Glutamatergic neuron (in vitro differentiated cells): Measurements from ENCODE around the gene LRP1. TPM values are rescaled to one million over a fixed set of nuclear protein-coding genes. Genes with fewer than 3 reads are reported as not detected.

Experiments used
- DNase-seq: peaks from one replicate; pipeline ENCODE4 v3.0.0; 2022
- H3K27ac Mint-ChIP-seq: one replicate; pipeline ENCODE4 v1.8.0; 2020; ENCODE audit warnings: mild to moderate bottlenecking, mixed read lengths, inconsistent platforms; ENCODE audit not compliant: unreplicated experiment
- H3K27me3 Mint-ChIP-seq: one replicate; pipeline ENCODE4 v1.8.0; 2020; ENCODE audit warnings: mild to moderate bottlenecking, moderate library complexity, mixed read lengths, inconsistent platforms; ENCODE audit not compliant: unreplicated experiment
- H3K36me3 Mint-ChIP-seq: one replicate; pipeline ENCODE4 v1.8.0; 2020; ENCODE audit warnings: mild to moderate bottlenecking, mixed read lengths, inconsistent platforms; ENCODE audit not compliant: unreplicated experiment
- H3K4me1 Mint-ChIP-seq: one replicate; pipeline ENCODE4 v1.8.0; 2020; ENCODE audit warnings: mild to moderate bottlenecking, low read depth, mixed read lengths, inconsistent platforms; ENCODE audit not compliant: unreplicated experiment
- H3K4me3 Mint-ChIP-seq: one replicate; pipeline ENCODE4 v1.8.0; 2020; ENCODE audit warnings: mild to moderate bottlenecking, mixed read lengths, inconsistent platforms; ENCODE audit not compliant: unreplicated experiment
- H3K9me3 Mint-ChIP-seq: one replicate; pipeline ENCODE4 v1.8.0; 2020; ENCODE audit warnings: mild to moderate bottlenecking, moderate library complexity, mixed read lengths, inconsistent platforms; ENCODE audit not compliant: unreplicated experiment
- total RNA-seq: library from RNA; stranded (reverse); fragmentation: NEBNext Ultra II Directional; extraction: Animal tissue kit (Norgen Biotek cat#: 25700); gene quantifications from one replicate; pipeline ENCODE4 v1.2.1, GENCODE V29; 2021; ENCODE audit not compliant: unreplicated experiment
- TF ChIP-seq, protein P1 (sequence below): fragments of 200-600 bp; sonication (generic); IDR thresholded peaks from one replicate; pipeline ENCODE4 v1.5.0; 2021; ENCODE audit not compliant: partially characterized antibody, unreplicated experiment

Gene LRP1
- total RNA-seq, 1 donor from 2014 or later = 125 TPM

DNA sequence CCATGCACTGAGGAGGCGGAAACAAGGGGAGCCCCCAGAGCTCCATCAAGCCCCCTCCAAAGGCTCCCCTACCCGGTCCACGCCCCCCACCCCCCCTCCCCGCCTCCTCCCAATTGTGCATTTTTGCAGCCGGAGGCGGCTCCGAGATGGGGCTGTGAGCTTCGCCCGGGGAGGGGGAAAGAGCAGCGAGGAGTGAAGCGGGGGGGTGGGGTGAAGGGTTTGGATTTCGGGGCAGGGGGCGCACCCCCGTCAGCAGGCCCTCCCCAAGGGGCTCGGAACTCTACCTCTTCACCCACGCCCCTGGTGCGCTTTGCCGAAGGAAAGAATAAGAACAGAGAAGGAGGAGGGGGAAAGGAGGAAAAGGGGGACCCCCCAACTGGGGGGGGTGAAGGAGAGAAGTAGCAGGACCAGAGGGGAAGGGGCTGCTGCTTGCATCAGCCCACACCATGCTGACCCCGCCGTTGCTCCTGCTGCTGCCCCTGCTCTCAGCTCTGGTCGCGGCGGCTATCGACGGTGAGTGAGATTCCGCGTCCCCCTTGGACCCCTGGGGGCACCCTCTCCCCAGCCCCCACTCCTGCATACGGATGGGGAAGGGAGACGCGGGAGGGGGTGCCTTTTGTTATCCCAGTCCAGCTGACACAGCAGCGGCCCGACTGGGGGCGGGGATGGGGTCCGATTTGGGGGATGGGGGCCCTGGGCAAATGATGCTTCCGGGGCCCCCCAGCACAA is 400 bp downstream of the LRP1 start:
- TF ChIP-seq, protein P1, sequence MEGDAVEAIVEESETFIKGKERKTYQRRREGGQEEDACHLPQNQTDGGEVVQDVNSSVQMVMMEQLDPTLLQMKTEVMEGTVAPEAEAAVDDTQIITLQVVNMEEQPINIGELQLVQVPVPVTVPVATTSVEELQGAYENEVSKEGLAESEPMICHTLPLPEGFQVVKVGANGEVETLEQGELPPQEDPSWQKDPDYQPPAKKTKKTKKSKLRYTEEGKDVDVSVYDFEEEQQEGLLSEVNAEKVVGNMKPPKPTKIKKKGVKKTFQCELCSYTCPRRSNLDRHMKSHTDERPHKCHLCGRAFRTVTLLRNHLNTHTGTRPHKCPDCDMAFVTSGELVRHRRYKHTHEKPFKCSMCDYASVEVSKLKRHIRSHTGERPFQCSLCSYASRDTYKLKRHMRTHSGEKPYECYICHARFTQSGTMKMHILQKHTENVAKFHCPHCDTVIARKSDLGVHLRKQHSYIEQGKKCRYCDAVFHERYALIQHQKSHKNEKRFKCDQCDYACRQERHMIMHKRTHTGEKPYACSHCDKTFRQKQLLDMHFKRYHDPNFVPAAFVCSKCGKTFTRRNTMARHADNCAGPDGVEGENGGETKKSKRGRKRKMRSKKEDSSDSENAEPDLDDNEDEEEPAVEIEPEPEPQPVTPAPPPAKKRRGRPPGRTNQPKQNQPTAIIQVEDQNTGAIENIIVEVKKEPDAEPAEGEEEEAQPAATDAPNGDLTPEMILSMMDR = no peak
- Mint-ChIP-seq H3K27ac (peak overlapping the region; percentile 38), H3K36me3 (no peaks in the 10 kb centered on the region), H3K27me3 (peaks cover 4% of the 10 kb centered on the region), H3K9me3 (peaks cover 5% of the 10 kb centered on the region), H3K4me1 (peaks cover 28% of the 10 kb centered on the region), H3K4me3 (peak overlapping the region; percentile 87)
- peak; percentile 64 for DNase-seq

DNA sequence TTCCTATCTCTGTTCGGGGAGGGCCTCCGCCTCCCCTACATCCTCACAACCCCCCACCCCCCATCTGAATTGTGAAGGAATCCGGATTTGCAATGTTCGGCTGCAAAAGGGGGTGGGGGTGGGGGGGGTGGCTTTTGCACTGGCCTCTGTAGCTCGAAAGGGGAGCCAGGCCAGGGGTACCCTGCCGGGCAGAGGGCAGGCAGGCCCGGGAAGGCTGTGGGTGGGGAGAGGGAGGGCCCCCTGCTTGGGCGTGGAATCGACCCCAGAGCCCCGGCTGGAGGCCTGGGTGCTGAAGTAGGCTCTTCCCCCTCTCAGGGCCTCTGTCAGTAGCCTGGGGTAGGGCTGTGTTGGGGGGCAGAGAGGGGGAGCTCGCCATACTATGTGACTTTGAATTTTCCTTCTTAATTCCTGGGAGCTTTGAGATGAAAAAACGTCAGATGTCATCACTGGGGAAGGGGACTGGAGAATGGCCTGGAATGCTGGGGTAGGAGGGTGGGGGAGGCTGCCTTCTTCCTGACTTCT is 1.1 kb downstream of the LRP1 start:
- peaks cover 4% of the 10 kb centered on the region for H3K27me3 Mint-ChIP-seq
- DNase-seq = peak; percentile 53
- TF ChIP-seq, protein P1 = no peak
- peaks cover 27% of the 10 kb centered on the region for H3K4me1 Mint-ChIP-seq
- peak overlapping the region; percentile 44 for H3K27ac Mint-ChIP-seq
- peaks cover 5% of the 10 kb centered on the region for H3K9me3 Mint-ChIP-seq
- no peaks in the 10 kb centered on the region for H3K36me3 Mint-ChIP-seq
- peak overlapping the region; percentile 84 for H3K4me3 Mint-ChIP-seq

DNA sequence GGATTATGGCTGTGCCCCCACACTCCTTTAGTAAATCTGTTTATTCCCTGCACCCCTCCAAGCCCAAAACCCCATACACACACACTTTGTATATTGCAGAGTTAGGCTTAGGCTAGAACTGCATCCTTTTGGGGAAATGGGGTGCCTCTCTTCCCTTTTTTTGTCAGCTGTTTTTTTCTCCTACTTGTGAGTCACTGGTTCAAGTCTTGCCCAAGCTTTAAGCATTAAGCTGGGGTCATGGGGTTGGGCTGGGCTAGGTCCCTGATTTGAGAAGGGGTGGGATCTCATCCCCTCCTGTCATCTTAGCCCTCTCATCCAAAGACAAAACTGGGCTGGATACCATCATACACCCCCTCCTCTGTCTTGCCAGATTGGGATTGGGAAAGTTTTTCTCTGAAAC is 1.6 kb downstream of the LRP1 start:
- Mint-ChIP-seq H3K9me3 (peaks cover 5% of the 10 kb centered on the region), H3K4me3 (peak overlapping the region; percentile 84), H3K36me3 (no peaks in the 10 kb centered on the region), H3K27me3 (peaks cover 2% of the 10 kb centered on the region), H3K4me1 (peaks cover 26% of the 10 kb centered on the region), H3K27ac (peak overlapping the region; percentile 44)
- TF ChIP-seq, protein P1 = no peak
- no peak for DNase-seq

DNA sequence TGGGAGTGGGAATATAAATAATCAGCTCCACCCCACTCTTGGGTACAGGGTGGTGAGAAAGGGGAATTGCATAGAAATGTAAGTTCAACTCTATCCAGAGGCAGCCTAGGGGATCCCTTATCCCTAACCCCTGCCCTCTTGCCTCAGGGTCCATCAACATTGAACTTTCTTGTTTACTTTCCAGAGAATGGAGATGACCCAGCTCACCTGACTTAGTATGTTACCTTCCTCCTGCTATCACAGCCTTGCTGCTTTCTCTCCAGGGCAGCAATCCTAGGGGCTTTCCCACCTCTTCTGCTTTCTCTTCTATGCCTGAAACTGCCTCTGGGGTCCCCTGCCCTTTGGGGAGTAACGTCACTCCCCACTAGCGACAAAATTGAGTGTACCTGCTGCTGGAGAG is 2.7 kb downstream of the LRP1 start:
- DNase-seq = no peak
- Mint-ChIP-seq H3K36me3 (no peaks in the 10 kb centered on the region), H3K4me1 (peaks cover 26% of the 10 kb centered on the region), H3K27ac (peak overlapping the region; percentile 11), H3K4me3 (peak overlapping the region; percentile 84), H3K27me3 (peaks cover 2% of the 10 kb centered on the region), H3K9me3 (peaks cover 5% of the 10 kb centered on the region)
- TF ChIP-seq, protein P1 = no peak
